Activated CD8-positive, alpha-beta memory T cell treated with anti-CD3 and anti-CD28 coated beads, Interleukin-2, amount 10 ng/mL, durations not matched to agents 7 days and 5 days (primary cell): ENCODE data around the gene PPIL6. TPM values are rescaled to one million over a fixed set of nuclear protein-coding genes. Genes with fewer than 3 reads are reported as not detected.

Source experiments
- ATAC-seq: fragments of 150-1000 bp; cut with Tn5 transposase; one replicate; pipeline ENCODE4 v1.10.0; 2021; ENCODE audit warnings: moderate library complexity
- CTCF ChIA-PET: fragments of 350-600 bp; sonication (Branson Sonifier 250); formaldehyde crosslinking; loops from one replicate; lab custom pipeline; 2021; ENCODE audit warnings: antibody characterized with exemption; lab: Charles Lee
- DNase-seq: peaks from one replicate; pipeline ENCODE4 v3.0.0-alpha.2; 2020
- H3K27ac Mint-ChIP-seq: one replicate; pipeline ENCODE4 v1.8.0; 2021; ENCODE audit warnings: mild to moderate bottlenecking, mixed read lengths
- H3K27me3 Mint-ChIP-seq: one replicate; pipeline ENCODE4 v1.8.0; 2021; ENCODE audit warnings: mixed read lengths
- H3K36me3 Mint-ChIP-seq: one replicate; pipeline ENCODE4 v1.8.0; 2021; ENCODE audit warnings: mild to moderate bottlenecking, mixed read lengths
- H3K4me1 Mint-ChIP-seq: one replicate; pipeline ENCODE4 v1.8.0; 2021; ENCODE audit warnings: mixed read lengths
- H3K4me3 Mint-ChIP-seq: one replicate; pipeline ENCODE4 v1.8.0; 2021; ENCODE audit warnings: mild to moderate bottlenecking, moderate library complexity, mixed read lengths
- H3K9me3 Mint-ChIP-seq: one replicate; pipeline ENCODE4 v1.8.0; 2022; ENCODE audit warnings: low read depth, mixed read lengths
- total RNA-seq, 2 experiments: library from RNA; stranded (reverse); gene quantifications; one replicate each; pipeline ENCODE4 v1.2.3, GENCODE V29; 2021

PPIL6 gene
- under 1 TPM in 1 of 2 experiments, not detected in 1; 0.21 TPM for total RNA-seq

DNA sequence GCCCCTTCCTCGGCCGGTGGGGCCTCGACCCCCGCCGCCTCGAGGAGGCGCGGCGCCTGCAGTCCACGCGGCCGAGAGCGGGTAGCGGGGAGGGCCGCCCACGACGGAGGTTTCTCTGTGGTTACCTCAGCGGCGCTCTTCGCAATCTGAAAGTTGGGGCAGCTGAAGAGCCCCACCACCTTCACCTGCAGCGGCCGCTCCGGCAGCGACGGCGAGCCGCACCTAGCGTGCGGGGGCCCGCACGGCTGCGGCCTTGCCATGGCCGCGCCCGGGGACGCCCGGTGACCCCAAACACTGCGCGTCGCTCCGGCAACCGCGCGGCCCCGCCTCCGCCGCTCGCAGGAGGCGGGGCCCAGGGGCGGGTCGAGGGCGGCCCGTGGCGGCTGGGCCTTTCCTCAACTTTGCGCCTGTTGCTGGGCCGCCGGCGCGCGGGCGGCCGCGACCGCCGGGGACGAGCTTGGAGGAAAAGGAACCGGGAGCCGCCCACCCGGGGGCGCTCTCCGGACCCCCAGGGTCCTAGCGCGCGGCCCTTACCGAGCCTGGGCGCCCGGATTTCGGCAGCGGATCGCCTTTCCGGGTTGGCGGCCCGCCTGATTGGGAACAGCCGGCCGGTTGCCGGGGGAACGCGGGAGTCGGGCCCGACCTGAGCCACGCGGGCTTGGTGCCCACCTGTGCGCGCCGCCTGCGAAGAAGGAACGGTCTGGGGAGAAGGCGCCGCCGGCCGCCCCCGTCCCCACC lies at the start of gene PPIL6, which contains the start of gene SMPD2:
Gene PPIL6 (minus strand): TSS at position 298 of the 738 bp plus-strand sequence. CDS start 38 bp downstream, at position 260.
Gene SMPD2 (plus strand): TSS at position 394 of the 738 bp plus-strand sequence. CDS start 398 bp downstream, outside the sequence.
- peak within 1 kb of the TSS; percentile 88 for H3K4me3 Mint-ChIP-seq
- peaks cover 15% of the 10 kb centered on the region for H3K36me3 Mint-ChIP-seq
- peaks cover 29% of the 10 kb centered on the region for H3K4me1 Mint-ChIP-seq
- H3K9me3 Mint-ChIP-seq: no peaks in the 10 kb centered on the region
- DNase-seq (peak; percentile 84), ATAC-seq (peak; percentile 93)
- CTCF ChIA-PET: interaction anchor here (0.8 to 5.8 kb wide), 5 partner anchors 10 to 73 kb away, joined by 3 to 40 read pairs (median 9); partner anchors contain the start of genes CD164 and MICAL1
- H3K27ac Mint-ChIP-seq: peak within 1 kb of the TSS; percentile 77
- no peaks in the 10 kb centered on the region for H3K27me3 Mint-ChIP-seq

DNA sequence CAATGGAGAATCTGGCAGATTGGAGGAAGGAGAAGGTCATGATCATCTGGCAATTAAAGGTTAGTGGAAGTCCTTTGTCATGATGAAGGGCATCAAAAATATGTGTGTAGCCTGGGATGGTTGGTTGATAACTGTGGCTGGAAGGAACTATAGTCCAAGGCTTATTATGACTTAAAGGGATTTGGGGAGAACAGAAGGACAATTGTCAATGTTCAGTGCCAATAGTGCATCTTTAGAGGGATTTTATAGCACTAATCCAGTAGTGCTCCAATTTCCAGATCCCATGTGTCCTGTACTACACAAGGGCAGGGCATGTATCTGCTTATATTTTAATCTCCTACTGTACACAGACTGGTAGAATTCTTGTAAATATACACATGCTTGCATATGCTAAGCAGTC lies 47.6 kb upstream of the PPIL6 start:
- DNase-seq (no peak), ATAC-seq (no peak)
- H3K9me3 Mint-ChIP-seq: no peaks in the 10 kb centered on the region
- H3K4me3 Mint-ChIP-seq: no peak overlapping the region
- peaks cover 32% of the 10 kb centered on the region for H3K4me1 Mint-ChIP-seq
- peaks cover 8% of the 10 kb centered on the region for H3K27me3 Mint-ChIP-seq
- CTCF ChIA-PET: no interaction called here
- H3K27ac Mint-ChIP-seq: no peak overlapping the region
- H3K36me3 Mint-ChIP-seq: no peaks in the 10 kb centered on the region

DNA sequence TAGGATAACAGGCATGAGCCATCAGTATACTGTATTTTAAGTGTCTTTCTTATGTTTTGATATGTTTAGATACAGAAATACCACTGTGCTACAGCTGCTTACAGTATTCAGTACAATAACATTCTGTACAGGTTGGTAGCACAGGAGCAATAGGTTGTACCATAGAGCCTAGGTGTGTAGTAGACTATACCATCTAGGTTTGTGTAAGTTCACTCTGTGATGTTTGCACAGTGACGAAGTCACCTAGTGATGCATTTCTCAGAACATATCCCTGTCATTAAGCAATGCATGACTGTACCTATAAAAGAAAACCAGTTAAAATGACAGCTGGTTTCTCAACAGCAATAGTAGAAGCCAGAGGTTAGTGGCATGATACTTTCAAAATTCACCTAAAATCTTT lies 45.6 kb upstream of the PPIL6 start:
- H3K27me3 Mint-ChIP-seq: peaks cover 8% of the 10 kb centered on the region
- H3K36me3 Mint-ChIP-seq: peaks cover 12% of the 10 kb centered on the region
- no peaks in the 10 kb centered on the region for H3K9me3 Mint-ChIP-seq
- no peak for DNase-seq
- no peak overlapping the region for H3K27ac Mint-ChIP-seq
- ATAC-seq: no peak
- CTCF ChIA-PET: no interaction called here
- H3K4me3 Mint-ChIP-seq: no peak overlapping the region
- peaks cover 30% of the 10 kb centered on the region for H3K4me1 Mint-ChIP-seq

DNA sequence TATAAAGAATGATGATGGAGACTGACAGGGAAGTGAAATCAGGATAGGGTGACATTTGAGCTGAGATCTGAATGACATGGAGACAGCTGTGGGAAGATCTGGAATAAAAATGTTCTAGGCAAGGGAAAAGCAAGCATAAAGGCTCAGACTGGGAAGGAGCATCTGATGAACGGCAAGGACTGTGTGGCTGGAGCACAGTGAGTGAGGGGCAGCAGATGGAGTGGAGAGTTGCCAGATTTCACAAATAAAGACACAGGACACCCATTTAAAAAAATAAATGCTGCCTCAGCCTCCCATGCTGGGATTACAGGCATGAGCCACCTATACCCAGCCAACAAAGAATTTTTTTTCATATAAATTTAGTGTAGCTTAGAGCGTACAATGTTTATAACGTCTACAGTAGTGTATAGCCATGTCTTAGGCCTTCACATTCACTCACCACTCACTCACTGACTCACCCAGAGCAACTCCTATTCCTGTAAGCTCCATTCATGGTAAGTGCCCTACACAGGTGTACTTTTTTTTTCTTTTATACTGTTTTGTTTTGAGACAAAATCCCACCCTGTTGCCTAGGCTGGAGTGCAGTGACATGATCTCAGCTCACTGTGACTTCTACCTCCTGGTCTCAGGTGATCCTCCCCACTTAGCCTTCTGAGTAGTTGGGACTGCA lies 45.0 kb upstream of the PPIL6 start:
- ATAC-seq (no peak), DNase-seq (no peak)
- Mint-ChIP-seq H3K4me3 (no peak overlapping the region), H3K36me3 (peaks cover 17% of the 10 kb centered on the region), H3K9me3 (no peaks in the 10 kb centered on the region), H3K27me3 (peaks cover 8% of the 10 kb centered on the region), H3K27ac (no peak overlapping the region), H3K4me1 (peaks cover 31% of the 10 kb centered on the region)
- CTCF ChIA-PET: no interaction called here

DNA sequence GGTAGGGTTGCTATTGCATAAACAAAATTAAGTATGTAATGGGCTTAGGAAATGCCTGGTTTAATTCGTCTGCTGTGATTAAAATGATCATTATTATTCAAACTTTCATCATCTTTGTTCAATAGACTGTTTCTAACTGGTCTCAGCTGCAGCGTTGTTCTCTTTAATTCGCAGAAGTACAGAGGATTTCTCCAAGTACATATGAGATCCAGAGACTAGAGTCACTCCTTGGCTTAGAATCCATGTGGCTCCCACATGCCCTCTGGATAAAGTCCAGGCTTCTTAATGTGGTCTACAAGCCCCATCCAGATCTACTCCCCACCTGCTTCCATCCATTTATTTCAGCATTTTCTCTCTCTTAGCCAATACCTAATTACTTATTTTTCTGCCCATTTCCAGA lies 43.7 kb upstream of the PPIL6 start:
- ATAC-seq (no peak), DNase-seq (no peak)
- H3K4me3 Mint-ChIP-seq: peak overlapping the region; percentile 71
- peaks cover 25% of the 10 kb centered on the region for H3K36me3 Mint-ChIP-seq
- H3K27me3 Mint-ChIP-seq: peaks cover 8% of the 10 kb centered on the region
- H3K9me3 Mint-ChIP-seq: no peaks in the 10 kb centered on the region
- H3K4me1 Mint-ChIP-seq: peaks cover 34% of the 10 kb centered on the region
- peak overlapping the region; percentile 69 for H3K27ac Mint-ChIP-seq
- CTCF ChIA-PET: no interaction called here

DNA sequence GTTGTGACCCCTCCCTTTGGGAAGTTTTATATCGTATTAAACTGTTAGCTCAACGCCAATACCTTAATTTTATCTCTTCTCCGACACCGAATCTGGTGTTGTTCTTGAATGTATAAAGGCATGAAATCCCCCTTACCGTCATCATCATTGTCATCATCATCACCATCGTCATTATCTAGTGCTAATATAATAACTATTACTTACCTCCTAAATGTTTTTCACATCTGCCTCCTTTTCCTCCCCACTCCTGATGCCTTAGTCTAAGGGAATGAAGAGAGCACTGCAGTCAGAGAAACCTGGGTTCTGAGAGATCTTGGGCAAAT lies 43.3 kb upstream of the PPIL6 start:
- H3K27me3 Mint-ChIP-seq: peaks cover 8% of the 10 kb centered on the region
- H3K4me1 Mint-ChIP-seq: peaks cover 39% of the 10 kb centered on the region

DNA sequence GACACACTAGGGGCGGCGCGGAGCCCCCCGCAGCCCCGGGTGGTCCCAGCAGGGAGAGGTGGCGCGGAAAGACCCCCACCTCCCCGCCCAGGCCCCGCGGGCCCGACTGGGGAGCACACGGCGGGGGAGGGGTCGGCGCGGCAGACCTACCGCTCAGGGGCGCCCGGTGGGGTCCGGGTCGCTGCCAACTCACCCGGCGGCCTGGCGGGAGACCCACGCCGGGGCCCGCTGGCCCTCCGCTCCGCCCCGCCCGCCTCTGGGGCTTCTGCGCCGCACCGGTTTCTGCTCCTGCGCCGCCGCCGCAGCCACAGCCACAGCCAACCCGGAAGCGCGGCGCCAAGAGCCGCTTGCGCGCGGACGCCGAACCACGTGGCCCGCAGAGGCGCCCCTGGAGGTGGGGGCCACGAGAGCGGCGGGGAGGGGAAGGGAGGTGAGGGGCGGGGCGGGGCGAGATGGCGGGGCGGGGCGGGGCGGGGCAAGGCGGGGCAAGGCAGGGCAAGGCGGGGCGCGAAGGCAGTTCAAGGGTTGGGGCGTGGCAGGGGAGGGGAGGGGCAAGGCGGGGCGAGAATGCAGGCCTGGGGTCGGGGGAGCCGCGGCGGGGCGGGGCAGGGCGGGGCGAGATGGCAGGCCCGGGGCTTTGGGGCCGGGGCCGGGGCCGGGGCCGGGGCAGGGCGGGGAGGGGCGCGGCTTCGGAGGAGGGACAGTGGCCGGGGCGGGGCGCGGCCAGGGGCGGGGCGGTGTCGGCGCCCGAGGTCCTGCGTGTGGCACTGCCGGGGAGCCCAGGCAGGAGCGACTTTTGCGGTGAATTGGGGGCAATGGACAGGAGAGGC lies 42.7 kb upstream of the PPIL6 start, which contains the start of gene ZBTB24:
Gene ZBTB24 (minus strand): TSS at position 315 of the 830 bp plus-strand sequence. CDS start 1,193 bp downstream, outside the sequence.
- Mint-ChIP-seq H3K27me3 (peaks cover 8% of the 10 kb centered on the region), H3K27ac (peak within 1 kb of the TSS; percentile 92), H3K9me3 (no peaks in the 10 kb centered on the region), H3K4me3 (peak within 1 kb of the TSS; percentile 98), H3K4me1 (peaks cover 44% of the 10 kb centered on the region), H3K36me3 (peaks cover 35% of the 10 kb centered on the region)
- ATAC-seq (peak; percentile 85), DNase-seq (peak; percentile 90)
- CTCF ChIA-PET: interaction anchor here (1.4 to 2.7 kb wide), 6 partner anchors 9 to 556 kb away, joined by 3 to 17 read pairs (median 6); no protein-coding TSS in a partner anchor

More for the DNA sequence above, 43.3 kb upstream of the PPIL6 start:
- Mint-ChIP-seq H3K27ac (peak overlapping the region; percentile 69), H3K36me3 (peaks cover 30% of the 10 kb centered on the region), H3K4me3 (peak overlapping the region; percentile 71), H3K9me3 (no peaks in the 10 kb centered on the region)
- no peak for DNase-seq
- CTCF ChIA-PET: interaction anchor here (1.5 to 1.8 kb wide), 2 partner anchors 11 to 556 kb away, joined by 3 to 6 read pairs; no protein-coding TSS in a partner anchor
- ATAC-seq: no peak

DNA sequence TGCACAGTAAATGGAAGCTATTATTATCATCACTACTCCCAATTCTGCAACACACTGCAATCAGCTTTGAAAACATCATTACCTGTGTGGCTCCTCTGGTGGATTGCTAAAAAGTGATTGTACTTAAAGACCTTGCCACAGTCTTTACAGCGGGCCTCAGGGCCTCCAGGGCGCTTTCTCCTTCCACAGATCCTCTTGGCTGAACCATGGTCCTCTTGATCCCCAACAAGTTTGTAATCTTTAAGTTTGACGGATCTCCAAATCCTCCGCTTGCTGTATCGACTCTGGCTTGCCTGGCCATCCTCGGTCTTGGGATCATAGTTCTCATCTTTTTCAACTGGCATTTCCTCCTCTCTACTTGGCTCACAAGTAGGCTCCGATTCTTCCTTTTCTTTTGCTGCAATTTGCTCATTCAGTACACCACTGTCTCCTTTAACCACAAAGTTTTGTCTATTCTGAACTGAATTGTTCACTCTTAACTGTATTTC lies 40.6 kb upstream of the PPIL6 start:
- Mint-ChIP-seq H3K9me3 (no peaks in the 10 kb centered on the region), H3K36me3 (peaks cover 50% of the 10 kb centered on the region), H3K27ac (peak overlapping the region; percentile 92), H3K4me3 (peak overlapping the region; percentile 98), H3K27me3 (peaks cover 3% of the 10 kb centered on the region), H3K4me1 (peaks cover 63% of the 10 kb centered on the region)
- ATAC-seq: no peak
- no peak for DNase-seq
- CTCF ChIA-PET: interaction anchor here (1.1 to 2.7 kb wide), 6 partner anchors 9 to 28 kb away, joined by 3 to 17 read pairs (median 6); partner anchors contain the start of gene MICAL1

DNA sequence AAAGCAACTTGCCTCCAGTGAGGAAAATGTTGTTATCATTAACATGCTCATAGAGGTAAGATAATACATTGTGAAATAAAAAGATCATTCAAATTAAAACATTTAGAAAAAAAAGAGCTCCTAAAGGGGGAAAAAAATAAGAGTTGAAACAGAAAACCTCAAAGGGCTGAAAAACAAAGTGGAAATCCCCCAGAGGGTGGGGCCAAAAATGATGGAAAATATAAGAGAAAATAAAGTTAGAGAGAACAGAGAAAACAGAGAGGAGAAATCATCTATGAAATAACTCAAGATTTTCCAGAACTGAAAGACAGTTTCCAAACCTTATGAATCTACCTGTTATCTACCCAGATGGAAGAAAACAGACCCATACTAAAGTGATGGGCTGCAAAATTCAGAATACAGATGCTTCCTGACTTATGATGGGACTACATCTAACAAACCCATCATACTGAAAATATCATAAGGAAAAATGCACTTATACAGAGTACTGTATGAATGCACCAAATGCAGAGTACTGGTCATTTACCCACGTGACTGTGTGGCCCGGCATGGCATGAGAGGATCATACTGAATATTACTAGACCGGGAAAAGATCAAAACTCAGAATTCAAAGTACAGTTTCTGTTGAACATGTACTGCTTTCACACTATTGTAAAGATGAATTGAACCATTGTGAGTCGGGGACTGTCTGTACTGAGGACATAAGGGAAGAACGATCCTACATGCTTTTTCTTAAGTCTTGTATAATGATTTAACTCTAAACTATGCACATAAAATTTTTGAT lies 38.6 kb upstream of the PPIL6 start:
- ATAC-seq (no peak), DNase-seq (no peak)
- Mint-ChIP-seq H3K36me3 (peaks cover 64% of the 10 kb centered on the region), H3K27me3 (no peaks in the 10 kb centered on the region), H3K4me1 (peaks cover 71% of the 10 kb centered on the region), H3K27ac (peak overlapping the region; percentile 77), H3K4me3 (peak overlapping the region; percentile 98), H3K9me3 (no peaks in the 10 kb centered on the region)
- CTCF ChIA-PET: interaction anchor here (0.9 to 2.0 kb wide), 5 partner anchors 10 to 291 kb away, joined by 3 to 7 read pairs (median 4); no protein-coding TSS in a partner anchor

DNA sequence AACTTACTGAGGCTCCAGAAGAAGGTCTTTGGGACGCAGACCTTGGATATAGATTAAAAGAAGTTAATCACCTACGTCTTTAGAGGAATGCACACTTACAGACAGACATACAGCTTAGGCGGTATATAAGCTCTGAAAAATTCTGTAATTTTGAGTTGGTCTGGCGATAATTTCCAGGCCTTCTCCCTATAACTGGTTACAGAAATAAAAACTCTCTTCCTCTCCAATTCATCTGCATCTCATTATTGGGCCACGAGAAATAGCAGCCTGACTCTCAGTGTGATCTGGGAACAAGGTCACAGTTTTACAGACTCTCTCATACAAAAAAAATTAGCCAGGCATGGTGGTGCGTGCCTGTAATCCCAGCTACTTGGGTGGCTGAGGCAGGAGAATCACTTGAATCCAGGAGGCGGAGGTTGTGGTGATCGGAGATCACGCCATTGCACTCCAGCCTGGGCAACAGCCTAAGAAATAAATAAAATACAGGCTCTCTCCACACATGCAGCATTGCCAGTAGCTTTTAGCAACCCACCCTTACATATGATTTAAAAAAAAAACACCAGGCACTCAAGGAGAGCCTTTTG lies 37.9 kb upstream of the PPIL6 start:
- Mint-ChIP-seq H3K4me3 (peak overlapping the region; percentile 98), H3K27ac (peak overlapping the region; percentile 77), H3K36me3 (peaks cover 70% of the 10 kb centered on the region), H3K4me1 (peaks cover 71% of the 10 kb centered on the region), H3K27me3 (no peaks in the 10 kb centered on the region), H3K9me3 (no peaks in the 10 kb centered on the region)
- DNase-seq (no peak), ATAC-seq (no peak)
- CTCF ChIA-PET: interaction anchor here (0.9 to 1.1 kb wide), 3 partner anchors 9 to 40 kb away, joined by 3 to 4 read pairs (median 4); no protein-coding TSS in a partner anchor

DNA sequence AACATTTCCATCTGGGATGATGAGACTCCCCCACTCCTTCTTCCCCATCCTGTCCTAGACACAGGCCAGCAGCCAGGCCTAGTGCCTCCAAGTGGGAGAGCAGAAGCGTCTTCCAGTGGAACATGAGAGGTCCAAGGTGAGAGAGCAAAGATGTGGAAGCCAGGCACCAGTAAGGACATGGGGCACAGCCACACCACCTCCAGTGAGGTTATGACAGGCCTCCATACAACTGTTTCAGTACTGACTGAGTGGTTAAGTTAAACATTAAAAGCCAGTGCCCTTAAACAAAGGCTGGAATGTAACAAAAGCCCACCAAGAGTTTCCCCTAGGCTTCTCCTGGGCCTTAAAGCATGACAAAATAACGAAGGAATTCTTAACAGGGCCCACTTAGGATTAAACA lies 37.3 kb upstream of the PPIL6 start:
- DNase-seq (no peak), ATAC-seq (no peak)
- H3K36me3 Mint-ChIP-seq: peaks cover 75% of the 10 kb centered on the region
- no peaks in the 10 kb centered on the region for H3K27me3 Mint-ChIP-seq
- peaks cover 76% of the 10 kb centered on the region for H3K4me1 Mint-ChIP-seq
- H3K4me3 Mint-ChIP-seq: peak overlapping the region; percentile 98
- peak overlapping the region; percentile 68 for H3K27ac Mint-ChIP-seq
- H3K9me3 Mint-ChIP-seq: no peaks in the 10 kb centered on the region
- CTCF ChIA-PET: no interaction called here
